Measurements from ENCODE around the gene DNAH3.

DNA sequence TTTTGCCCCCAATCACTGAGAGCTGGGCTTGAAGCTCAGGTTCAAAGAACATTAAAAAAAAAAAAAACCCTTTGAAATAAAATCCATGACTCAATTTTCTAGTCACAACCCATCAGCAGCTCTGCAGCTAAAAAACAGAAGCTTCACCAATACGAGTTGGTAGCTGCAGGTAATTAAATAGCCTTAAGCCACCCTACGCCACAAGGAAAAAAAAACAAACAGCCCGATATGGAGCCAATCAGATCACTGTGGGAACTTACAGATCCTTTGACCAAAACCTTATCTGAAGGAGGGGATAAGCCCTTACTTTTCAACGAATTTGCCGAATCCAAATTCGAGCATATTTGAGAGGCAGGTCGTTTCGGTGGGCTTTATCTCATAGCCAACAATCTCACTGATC lies 69.3 kb downstream of the DNAH3 start:
- no peak for TF ChIP-seq ZNF274 (IDR thresholded peaks at IDR 0.05; ENCODE audit: low read depth, low read length)
- no peak for TF ChIP-seq YY1 (IDR thresholded peaks at IDR 0.05; ENCODE audit: extremely low read depth, insufficient replicate concordance, low read depth, low read length)
- TF ChIP-seq SIN3A (IDR thresholded peaks at IDR 0.05; ENCODE audit: low read depth), result no peak
- TF ChIP-seq, protein P1, sequence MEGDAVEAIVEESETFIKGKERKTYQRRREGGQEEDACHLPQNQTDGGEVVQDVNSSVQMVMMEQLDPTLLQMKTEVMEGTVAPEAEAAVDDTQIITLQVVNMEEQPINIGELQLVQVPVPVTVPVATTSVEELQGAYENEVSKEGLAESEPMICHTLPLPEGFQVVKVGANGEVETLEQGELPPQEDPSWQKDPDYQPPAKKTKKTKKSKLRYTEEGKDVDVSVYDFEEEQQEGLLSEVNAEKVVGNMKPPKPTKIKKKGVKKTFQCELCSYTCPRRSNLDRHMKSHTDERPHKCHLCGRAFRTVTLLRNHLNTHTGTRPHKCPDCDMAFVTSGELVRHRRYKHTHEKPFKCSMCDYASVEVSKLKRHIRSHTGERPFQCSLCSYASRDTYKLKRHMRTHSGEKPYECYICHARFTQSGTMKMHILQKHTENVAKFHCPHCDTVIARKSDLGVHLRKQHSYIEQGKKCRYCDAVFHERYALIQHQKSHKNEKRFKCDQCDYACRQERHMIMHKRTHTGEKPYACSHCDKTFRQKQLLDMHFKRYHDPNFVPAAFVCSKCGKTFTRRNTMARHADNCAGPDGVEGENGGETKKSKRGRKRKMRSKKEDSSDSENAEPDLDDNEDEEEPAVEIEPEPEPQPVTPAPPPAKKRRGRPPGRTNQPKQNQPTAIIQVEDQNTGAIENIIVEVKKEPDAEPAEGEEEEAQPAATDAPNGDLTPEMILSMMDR (IDR thresholded peaks at IDR 0.05 in 2 of 3, conservative IDR thresholded peaks at IDR 0.05 in 1 of 3; ENCODE audit: borderline replicate concordance in 1 of 3, insufficient read depth in 1 of 3, low read depth in 2 of 3, low read length in 2 of 3), result no peak
- no peak for TF ChIP-seq FOSL1 (IDR thresholded peaks at IDR 0.05; ENCODE audit: low read depth)
- no peak for TF ChIP-seq POLR2AphosphoS5 (IDR thresholded peaks at IDR 0.05; ENCODE audit: low read depth, low read length)
- no peak for TF ChIP-seq POLR2A (IDR thresholded peaks at IDR 0.05; ENCODE audit: borderline replicate concordance, extremely low read depth, insufficient read depth, insufficient read length)
- TF ChIP-seq EZH2 (IDR thresholded peaks at IDR 0.05), result no peak
- TF ChIP-seq, protein P2, sequence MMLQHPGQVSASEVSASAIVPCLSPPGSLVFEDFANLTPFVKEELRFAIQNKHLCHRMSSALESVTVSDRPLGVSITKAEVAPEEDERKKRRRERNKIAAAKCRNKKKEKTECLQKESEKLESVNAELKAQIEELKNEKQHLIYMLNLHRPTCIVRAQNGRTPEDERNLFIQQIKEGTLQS (IDR thresholded peaks at IDR 0.05), result no peak
